HG03045 (cell line): Measurements from ENCODE around the gene STK11.
"Not testable (repeated sequence)": the region's sequence is repeated elsewhere in the genome, so short reads cannot be mapped to it uniquely, and the experiment has no call there.

Experiments used
- ATAC-seq: cut with Tn5 transposase; IDR thresholded peaks from one replicate; pipeline ENCODE4 v1.9.1; 2021; ENCODE audit warnings: mild to moderate bottlenecking, moderate library complexity; ENCODE audit not compliant: unreplicated experiment

Gene STK11

GRCh38 chr19:1206150-1206863, 729 bp downstream of the STK11 start:
- ATAC-seq, result no peak

- ATAC-seq, result no peak
These were observed 1.4 kb downstream of the STK11 start for GRCh38 chr19:1206864-1207450.

GRCh38 chr19:1208830-1209229, 3.3 kb downstream of the STK11 start:
- not testable (repeated sequence) for ATAC-seq

- ATAC-seq, result no peak
These were observed 4.6 kb downstream of the STK11 start for GRCh38 chr19:1210227-1210538.

- ATAC-seq, result no peak
These were observed 6.1 kb downstream of the STK11 start for GRCh38 chr19:1211494-1212234.

- no peak for ATAC-seq
These were observed 8.1 kb downstream of the STK11 start for GRCh38 chr19:1213391-1214286.

GRCh38 chr19:1214299-1214861, 8.8 kb downstream of the STK11 start:
- ATAC-seq, result no peak

- no peak for ATAC-seq
These were observed 9.5 kb downstream of the STK11 start for GRCh38 chr19:1214862-1215731.

GRCh38 chr19:1216756-1217155, 11.2 kb downstream of the STK11 start:
- ATAC-seq, result no peak

GRCh38 chr19:1217366-1217765, 11.8 kb downstream of the STK11 start:
- no peak for ATAC-seq

GRCh38 chr19:1218751-1219567, 13.4 kb downstream of the STK11 start:
- ATAC-seq, result no peak

GRCh38 chr19:1219786-1220476, 14.4 kb downstream of the STK11 start:
- ATAC-seq, result no peak

- ATAC-seq, result no peak
These were observed 14.9 kb downstream of the STK11 start for GRCh38 chr19:1220477-1220930.

GRCh38 chr19:1220976-1221903, 15.7 kb downstream of the STK11 start:
- ATAC-seq, result no peak

- ATAC-seq, result no peak
These were observed 16.3 kb downstream of the STK11 start for GRCh38 chr19:1221904-1222255.

- no peak for ATAC-seq
These were observed 16.8 kb downstream of the STK11 start for GRCh38 chr19:1222394-1222793.
